Hepatocyte (in vitro differentiated cells): ENCODE results near the gene TGM4. TPM values are rescaled to one million over a fixed set of nuclear protein-coding genes. Genes with fewer than 3 reads are reported as not detected.

Experiments
- DNase-seq: peaks from one replicate; pipeline ENCODE4 v3.0.0-alpha.2; 2016; ENCODE audit warnings: low spot score
- H2AFZ ChIP-seq: fragments of 200-600 bp; sonication (generic); 2 replicates; pipeline ENCODE4 v1.6.0; 2016; ENCODE audit warnings: antibody characterized with exemption, mild to moderate bottlenecking
- H3K27ac ChIP-seq: fragments of 200-600 bp; sonication (generic); 2 replicates; pipeline ENCODE4 v1.5.1; 2016; ENCODE audit warnings: mild to moderate bottlenecking
- H3K27me3 ChIP-seq: fragments of 200-600 bp; sonication (generic); 2 replicates; pipeline ENCODE4 v1.6.1; 2016
- H3K36me3 ChIP-seq: fragments of 200-600 bp; sonication (generic); replicated peaks from 2 replicates; pipeline ENCODE4 v1.5.1; 2016; ENCODE audit warnings: low read depth; ENCODE audit not compliant: insufficient read depth
- H3K4me1 ChIP-seq: fragments of 200-600 bp; sonication (generic); 2 replicates; pipeline ENCODE4 v1.5.1; 2016; ENCODE audit warnings: mild to moderate bottlenecking, moderate library complexity; ENCODE audit not compliant: insufficient read depth
- H3K4me2 ChIP-seq: fragments of 200-600 bp; sonication (generic); 2 replicates; pipeline ENCODE4 v1.6.0; 2016
- H3K4me3 ChIP-seq: fragments of 200-600 bp; sonication (generic); 2 replicates; pipeline ENCODE4 v1.5.1; 2016; ENCODE audit warnings: mild to moderate bottlenecking
- H3K79me2 ChIP-seq: fragments of 200-600 bp; sonication (generic); 2 replicates; pipeline ENCODE4 v1.6.0; 2017; ENCODE audit warnings: mild to moderate bottlenecking
- H3K9me2 ChIP-seq: fragments of 200-600 bp; sonication (generic); replicated peaks from 2 replicates; pipeline ENCODE4 v1.6.0; 2017; ENCODE audit warnings: mild to moderate bottlenecking; ENCODE audit not compliant: insufficient read depth
- H3K9me3 ChIP-seq: fragments of 200-600 bp; sonication (generic); 2 replicates; pipeline ENCODE4 v1.5.1; 2016; ENCODE audit warnings: low read depth, mild to moderate bottlenecking
- H4K20me1 ChIP-seq: fragments of 200-600 bp; sonication (generic); 2 replicates; pipeline ENCODE4 v1.6.0; 2016; ENCODE audit warnings: mild to moderate bottlenecking; ENCODE audit not compliant: insufficient read depth, poor library complexity, severe bottlenecking
- EZH2 ChIP-seq: fragments of 200-600 bp; sonication (generic); IDR thresholded peaks from 2 replicates; pipeline ENCODE4 v1.6.1; 2016; ENCODE audit warnings: antibody characterized with exemption, mild to moderate bottlenecking, borderline replicate concordance
- EZH2phosphoT487 ChIP-seq: fragments of 200-600 bp; sonication (generic); IDR thresholded peaks from one replicate; pipeline ENCODE4 v1.6.1; 2018; ENCODE audit warnings: antibody characterized with exemption, mild to moderate bottlenecking, low read depth, moderate library complexity; ENCODE audit not compliant: unreplicated experiment, severe bottlenecking
- WGBS: methylation state at CpG from one replicate; pipeline ENCODE4 v1.1.6; 2016; ENCODE audit warnings: low lambda C conversion rate; ENCODE audit errors: missing lambda C conversion rate; 5-methylcytosine and 5-hydroxymethylcytosine counted together
- polyA plus RNA-seq: library from polyadenylated mRNA; unstranded; fragments of >200 nt; fragmentation: Nextera tagmentation; extraction: Ambion mirVana; gene quantifications from 2 replicates; pipeline ENCODE4 v1.2.1, GENCODE V29; 2016
- total RNA-seq: library from RNA; depleted of rRNA; stranded (reverse); fragments of >200 nt; gene quantifications from 2 replicates; pipeline ENCODE4 v1.2.3, GENCODE V29; 2014
- TF ChIP-seq, protein P1 (sequence below): fragments of 200-600 bp; sonication (generic); IDR thresholded peaks from 2 replicates; pipeline ENCODE4 v1.5.1; 2016; ENCODE audit warnings: antibody characterized with exemption, mild to moderate bottlenecking; ENCODE audit not compliant: poor library complexity

Gene TGM4
- total and polyA plus RNA-seq, 2 experiments from 2014 or later = 0.43 TPM; not detected in 1

DNA sequence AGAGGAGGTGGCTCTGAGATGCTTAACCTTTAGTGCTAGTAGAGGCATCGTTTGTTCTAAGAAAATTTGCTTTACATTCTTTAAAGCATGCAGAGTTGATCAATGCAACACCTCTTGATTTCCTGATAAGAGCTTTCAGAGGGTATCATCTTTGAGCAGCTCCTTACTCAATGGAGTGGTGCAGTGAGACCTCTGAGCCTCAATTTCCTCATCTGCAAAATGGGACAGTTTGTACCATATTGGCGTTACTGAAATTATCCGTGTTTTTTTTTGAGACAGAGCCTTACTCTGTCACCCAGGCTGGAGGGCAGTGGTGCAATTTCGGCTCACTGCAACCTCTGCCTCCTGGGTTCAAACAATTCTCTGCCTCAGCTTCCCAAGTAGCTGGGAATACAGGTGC lies 14.3 kb upstream of the TGM4 start:
- H3K79me2 ChIP-seq = peaks cover 5% of the 10 kb centered on the region
- no peak overlapping the region for H2AFZ ChIP-seq
- no peaks in the 10 kb centered on the region for H3K27me3 ChIP-seq
- H3K9me2 ChIP-seq = no peaks in the 10 kb centered on the region
- peaks cover 10% of the 10 kb centered on the region for H3K4me1 ChIP-seq
- no peak for TF ChIP-seq EZH2
- TF ChIP-seq EZH2phosphoT487 = no peak
- TF ChIP-seq, protein P1, sequence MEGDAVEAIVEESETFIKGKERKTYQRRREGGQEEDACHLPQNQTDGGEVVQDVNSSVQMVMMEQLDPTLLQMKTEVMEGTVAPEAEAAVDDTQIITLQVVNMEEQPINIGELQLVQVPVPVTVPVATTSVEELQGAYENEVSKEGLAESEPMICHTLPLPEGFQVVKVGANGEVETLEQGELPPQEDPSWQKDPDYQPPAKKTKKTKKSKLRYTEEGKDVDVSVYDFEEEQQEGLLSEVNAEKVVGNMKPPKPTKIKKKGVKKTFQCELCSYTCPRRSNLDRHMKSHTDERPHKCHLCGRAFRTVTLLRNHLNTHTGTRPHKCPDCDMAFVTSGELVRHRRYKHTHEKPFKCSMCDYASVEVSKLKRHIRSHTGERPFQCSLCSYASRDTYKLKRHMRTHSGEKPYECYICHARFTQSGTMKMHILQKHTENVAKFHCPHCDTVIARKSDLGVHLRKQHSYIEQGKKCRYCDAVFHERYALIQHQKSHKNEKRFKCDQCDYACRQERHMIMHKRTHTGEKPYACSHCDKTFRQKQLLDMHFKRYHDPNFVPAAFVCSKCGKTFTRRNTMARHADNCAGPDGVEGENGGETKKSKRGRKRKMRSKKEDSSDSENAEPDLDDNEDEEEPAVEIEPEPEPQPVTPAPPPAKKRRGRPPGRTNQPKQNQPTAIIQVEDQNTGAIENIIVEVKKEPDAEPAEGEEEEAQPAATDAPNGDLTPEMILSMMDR = no peak
- WGBS = 97% methylated on average over 4 of the region's 4 CpGs
- no peak overlapping the region for H3K4me2 ChIP-seq
- H3K27ac ChIP-seq = no peak overlapping the region
- DNase-seq = no peak
- no peaks in the 10 kb centered on the region for H4K20me1 ChIP-seq
- no peaks in the 10 kb centered on the region for H3K9me3 ChIP-seq
- H3K4me3 ChIP-seq = no peak overlapping the region
- H3K36me3 ChIP-seq = no peaks in the 10 kb centered on the region

DNA sequence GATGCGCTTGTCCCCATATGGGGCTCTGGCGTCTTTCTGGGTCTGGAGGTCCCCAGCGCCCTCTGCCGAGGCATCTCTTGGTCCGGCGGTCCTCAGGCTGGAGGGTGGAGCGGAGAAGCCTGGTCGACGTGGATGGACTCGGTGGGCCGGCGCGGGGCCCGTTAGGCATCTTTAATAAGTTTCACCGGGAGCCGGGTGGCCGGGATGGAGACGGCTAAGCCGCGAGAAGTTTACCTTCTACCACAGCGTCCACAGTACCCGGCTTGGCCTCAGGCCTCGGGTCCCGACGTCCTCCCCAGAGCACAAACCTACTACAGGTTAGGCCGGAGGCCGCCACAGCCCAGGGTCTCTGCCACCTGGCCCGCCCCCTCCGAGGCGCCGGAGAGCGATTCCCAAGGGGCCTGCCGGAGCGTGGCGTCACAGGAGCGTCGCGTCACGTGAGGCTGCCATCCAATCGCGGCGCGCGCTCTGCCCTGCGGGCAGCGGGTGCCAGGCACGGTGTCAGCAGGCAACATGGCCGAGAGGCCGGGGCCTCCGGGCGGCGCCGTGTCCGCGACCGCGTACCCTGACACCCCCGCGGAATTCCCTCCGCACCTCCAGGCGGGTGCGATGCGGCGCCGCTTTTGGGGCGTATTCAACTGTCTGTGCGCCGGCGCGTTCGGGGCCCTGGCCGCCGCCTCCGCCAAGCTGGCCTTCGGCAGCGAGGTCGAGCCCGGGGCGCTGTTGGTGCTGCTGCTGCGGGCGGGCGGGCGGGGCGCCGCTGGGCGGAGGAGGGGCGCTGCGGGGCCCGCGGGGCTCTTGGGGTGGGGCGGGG lies 12.8 kb upstream of the TGM4 start, which contains the start of gene TMEM42:
Gene TMEM42, plus strand, starts transcription at position 501 of the 814 bp plus-strand sequence. Its CDS starts 13 bp downstream, at position 514.
- H3K4me1 ChIP-seq = peaks cover 10% of the 10 kb centered on the region
- no peaks in the 10 kb centered on the region for H3K9me3 ChIP-seq
- H3K4me2 ChIP-seq = peak within 1 kb of the TSS; percentile 88
- WGBS = 10% methylated on average over 78 of the region's 91 CpGs
- H3K4me3 ChIP-seq = peak within 1 kb of the TSS; percentile 53
- no peaks in the 10 kb centered on the region for H3K9me2 ChIP-seq
- H3K27me3 ChIP-seq = no peaks in the 10 kb centered on the region
- H4K20me1 ChIP-seq = no peaks in the 10 kb centered on the region
- DNase-seq = peak; percentile 96
- peaks cover 5% of the 10 kb centered on the region for H3K79me2 ChIP-seq
- H3K27ac ChIP-seq = peak within 1 kb of the TSS; percentile 94
- TF ChIP-seq EZH2phosphoT487 = no peak
- no peaks in the 10 kb centered on the region for H3K36me3 ChIP-seq
- peak within 1 kb of the TSS; percentile 95 for H2AFZ ChIP-seq

DNA sequence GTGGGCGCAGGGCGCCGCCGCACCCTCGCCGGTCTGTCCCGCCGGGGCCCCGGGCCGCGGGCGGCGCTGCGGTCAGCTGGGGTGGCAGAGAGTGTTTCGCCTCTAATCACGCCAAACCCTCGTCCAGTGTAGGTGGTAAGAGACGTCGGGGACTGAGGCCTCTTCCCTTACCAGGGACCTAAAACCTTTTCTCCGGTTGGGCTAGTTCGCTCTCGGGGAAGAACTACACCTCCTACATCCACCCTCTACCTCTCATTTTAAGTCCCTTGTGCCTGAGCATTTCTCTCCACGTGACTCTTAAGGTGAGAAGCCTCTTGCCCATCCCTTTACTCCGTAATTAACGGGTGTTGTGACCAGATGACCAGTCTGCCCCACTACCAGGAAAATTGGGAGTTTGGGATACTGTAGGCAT lies 12.2 kb upstream of the TGM4 start:
- H3K4me1 ChIP-seq = peaks cover 10% of the 10 kb centered on the region

More for the DNA sequence above, 12.2 kb upstream of the TGM4 start:
- Histone ChIP-seq H3K27ac (peak overlapping the region; percentile 94), H4K20me1 (no peaks in the 10 kb centered on the region), H3K27me3 (no peaks in the 10 kb centered on the region), H3K36me3 (no peaks in the 10 kb centered on the region), H3K9me3 (no peaks in the 10 kb centered on the region), H3K79me2 (peaks cover 5% of the 10 kb centered on the region), H3K4me3 (peak overlapping the region; percentile 53), H3K9me2 (no peaks in the 10 kb centered on the region), H3K4me2 (peak overlapping the region; percentile 88), H2AFZ (peak overlapping the region; percentile 94)
- WGBS = 9% methylated on average over 11 of the region's 25 CpGs
- no peak for DNase-seq
- no peak for TF ChIP-seq EZH2
- no peak for TF ChIP-seq EZH2phosphoT487
- TF ChIP-seq, protein P1 = no peak
